H9 (cell line): ENCODE measurements around the gene FKBP10. TPM values are rescaled to one million over a fixed set of nuclear protein-coding genes. Genes with fewer than 3 reads are reported as not detected.

Experiments
- DNase-seq: peaks from one replicate; pipeline ENCODE4 v3.0.0-alpha.2; 2017
- H2AFZ ChIP-seq: one replicate; pipeline ENCODE4 v1.6.1; 2013; ENCODE audit warnings: mild to moderate bottlenecking, low read length, control low read depth, moderate library complexity
- H2AK5ac ChIP-seq: 2 replicates; pipeline ENCODE4 v1.6.1; 2013; ENCODE audit warnings: low read length, control low read depth, mixed read lengths; ENCODE audit not compliant: insufficient read length
- H2BK120ac ChIP-seq: one replicate; pipeline ENCODE4 v1.6.1; 2013; ENCODE audit warnings: low read depth, mild to moderate bottlenecking, low read length, control low read depth, inconsistent platforms; ENCODE audit not compliant: poor library complexity, severe bottlenecking
- H2BK12ac ChIP-seq: 2 replicates; pipeline ENCODE4 v1.6.1; 2013; ENCODE audit warnings: low read length, control low read depth, mixed read lengths, low read depth; ENCODE audit not compliant: insufficient read length
- H2BK15ac ChIP-seq: 2 replicates; pipeline ENCODE4 v1.6.1; 2013; ENCODE audit warnings: low read depth, low read length, control low read depth
- H2BK20ac ChIP-seq: one replicate; pipeline ENCODE4 v1.6.1; 2013; ENCODE audit warnings: low read depth, mild to moderate bottlenecking, low read length, control low read depth, inconsistent platforms; ENCODE audit not compliant: poor library complexity, severe bottlenecking
- H2BK5ac ChIP-seq: 2 replicates; pipeline ENCODE4 v1.6.1; 2013; ENCODE audit warnings: low read length, control low read depth, mixed read lengths; ENCODE audit not compliant: insufficient read length
- H3K14ac ChIP-seq: 2 replicates; pipeline ENCODE4 v1.6.1; 2013; ENCODE audit warnings: low read length, control low read depth; ENCODE audit not compliant: insufficient read depth
- H3K18ac ChIP-seq: 2 replicates; pipeline ENCODE4 v1.6.1; 2013; ENCODE audit warnings: low read depth, mild to moderate bottlenecking, mixed read lengths, low read length, control low read depth; ENCODE audit not compliant: insufficient read length
- H3K23ac ChIP-seq: 2 replicates; pipeline ENCODE4 v1.6.1; 2013; ENCODE audit warnings: low read length, control low read depth, mixed read lengths, low read depth; ENCODE audit not compliant: insufficient read length
- H3K23me2 ChIP-seq: 2 replicates; pipeline ENCODE4 v1.6.1; 2013; ENCODE audit warnings: low read depth, mild to moderate bottlenecking, mixed read lengths, low read length, control low read depth; ENCODE audit not compliant: insufficient read length, poor library complexity, severe bottlenecking
- H3K27ac ChIP-seq: 2 replicates; pipeline ENCODE4 v1.5.1; 2013; ENCODE audit warnings: low read length, control low read depth, mixed read lengths, low read depth; ENCODE audit not compliant: insufficient read length
- H3K27me3 ChIP-seq: 2 replicates; pipeline ENCODE4 v1.6.1; 2013; ENCODE audit warnings: low read length, control low read depth, inconsistent platforms; ENCODE audit not compliant: insufficient read depth
- H3K4ac ChIP-seq: 2 replicates; pipeline ENCODE4 v1.6.1; 2013; ENCODE audit warnings: low read depth, mild to moderate bottlenecking, control low read depth, inconsistent platforms, low read length, moderate library complexity
- H3K4me1 ChIP-seq: 2 replicates; pipeline ENCODE4 v1.6.1; 2013; ENCODE audit warnings: low read length, control low read depth, inconsistent platforms; ENCODE audit not compliant: insufficient read depth
- H3K4me2 ChIP-seq: 2 replicates; pipeline ENCODE4 v1.6.1; 2013; ENCODE audit warnings: low read length, control low read depth, mixed read lengths; ENCODE audit not compliant: insufficient read length, insufficient read depth
- H3K56ac ChIP-seq: 2 replicates; pipeline ENCODE4 v1.6.1; 2013; ENCODE audit warnings: low read depth, mild to moderate bottlenecking, mixed read lengths, low read length, control low read depth; ENCODE audit not compliant: insufficient read length
- H3K79me1 ChIP-seq: 2 replicates; pipeline ENCODE4 v1.6.1; 2013; ENCODE audit warnings: low read depth, mild to moderate bottlenecking, moderate library complexity, low read length, control low read depth, inconsistent platforms; ENCODE audit not compliant: insufficient read depth, poor library complexity, severe bottlenecking
- H3K79me2 ChIP-seq: 2 replicates; pipeline ENCODE4 v1.6.1; 2013; ENCODE audit warnings: low read length, control low read depth, inconsistent platforms; ENCODE audit not compliant: insufficient read depth
- H3K9ac ChIP-seq: 2 replicates; pipeline ENCODE4 v1.6.1; 2013; ENCODE audit warnings: low read length, control low read depth, mixed read lengths; ENCODE audit not compliant: insufficient read length; ENCODE audit errors: extremely low read depth
- H3K9me3 ChIP-seq: one replicate; pipeline ENCODE4 v1.6.1; 2013; ENCODE audit warnings: low read depth, low read length, inconsistent platforms; ENCODE audit not compliant: control insufficient read depth
- H3T11ph ChIP-seq: one replicate; pipeline ENCODE4 v1.6.1; 2013; ENCODE audit warnings: mild to moderate bottlenecking, low read length, control low read depth, inconsistent platforms
- H4K20me1 ChIP-seq: one replicate; pipeline ENCODE4 v1.6.1; 2013; ENCODE audit not compliant: control insufficient read depth, insufficient read length, insufficient read depth
- H4K5ac ChIP-seq: 2 replicates; pipeline ENCODE4 v1.6.1; 2013; ENCODE audit warnings: low read depth, mild to moderate bottlenecking, mixed read lengths, low read length, control low read depth; ENCODE audit not compliant: insufficient read length
- H4K8ac ChIP-seq: replicated peaks from 2 replicates; pipeline ENCODE4 v1.6.1; 2013; ENCODE audit warnings: low read length, control low read depth, mixed read lengths, low read depth; ENCODE audit not compliant: insufficient read length
- H4K91ac ChIP-seq: 2 replicates; pipeline ENCODE4 v1.6.1; 2013; ENCODE audit warnings: low read depth, mild to moderate bottlenecking, moderate library complexity, mixed read lengths, low read length, control low read depth; ENCODE audit not compliant: insufficient read length
- H3K27ac Mint-ChIP-seq, 3 experiments: 2 replicates in 2 of 3; 3 replicates in 1 of 3; pipeline ENCODE4 v1.8.0; 2020 to 2021; ENCODE audit warnings: mixed read lengths in 3 of 3, mild to moderate bottlenecking in 1 of 3, moderate library complexity in 1 of 3
- H3K27me3 Mint-ChIP-seq: 2 replicates; pipeline ENCODE4 v1.8.0; 2021; ENCODE audit warnings: low read depth, mild to moderate bottlenecking, moderate library complexity, mixed read lengths
- H3K36me3 Mint-ChIP-seq, 3 experiments: 2 replicates in 2 of 3; 3 replicates in 1 of 3; pipeline ENCODE4 v1.8.0; 2020 to 2021; ENCODE audit warnings: low read depth in 3 of 3, mixed read lengths in 3 of 3; ENCODE audit not compliant: insufficient read depth in 1 of 3
- H3K4me1 Mint-ChIP-seq, 2 experiments: 2 replicates each; pipeline ENCODE4 v1.8.0; 2020; ENCODE audit warnings: mixed read lengths in 2 of 2
- H3K4me3 Mint-ChIP-seq, 2 experiments: 2 replicates in 1 of 2; 3 replicates in 1 of 2; pipeline ENCODE4 v1.8.0; 2020 to 2021; ENCODE audit warnings: mild to moderate bottlenecking in 2 of 2, mixed read lengths in 2 of 2, moderate library complexity in 1 of 2
- H3K9me3 Mint-ChIP-seq, 2 experiments: 2 replicates in 1 of 2; 3 replicates in 1 of 2; pipeline ENCODE4 v1.8.0; 2020; ENCODE audit warnings: mild to moderate bottlenecking in 2 of 2, mixed read lengths in 2 of 2, moderate library complexity in 1 of 2
- CTCF ChIP-seq: fragments of 200-600 bp; sonication (generic); conservative IDR thresholded peaks from 3 replicates; pipeline ENCODE4 v1.8.0; 2021; ENCODE audit warnings: antibody characterized with exemption, mild to moderate bottlenecking
- WGBS: extraction: QIAGEN DNeasy Blood & Tissue Kit; methylation state at CpG from one replicate; pipeline ENCODE4 v1.1.7; 2013; ENCODE audit warnings: missing lambda C conversion rate, low lambda C conversion rate, mixed read lengths; ENCODE audit not compliant: insufficient read length; ENCODE audit errors: extremely low coverage; 5-methylcytosine and 5-hydroxymethylcytosine counted together
- total RNA-seq: library from RNA; stranded (reverse); gene quantifications from 2 replicates; pipeline ENCODE4 v1.2.1, GENCODE V29; 2021

FKBP10 gene
- total RNA-seq, 1 experiment from 2014 or later = 166 TPM

GRCh38 chr17:41869426-41869825, 56.6 kb downstream of the FKBP10 start:
- H2AFZ ChIP-seq = no peak overlapping the region
- H3K23me2 ChIP-seq = peaks cover 9% of the 10 kb centered on the region
- peaks cover 58 to 81% (median 75%) of the 10 kb centered on the region in 3 experiments; a peak in 6 of 7 replicates for H3K36me3 Mint-ChIP-seq

More at GRCh38 chr17:41869426-41869825, 56.6 kb downstream of the FKBP10 start:
- Histone ChIP-seq H3K27ac (no peak overlapping the region), H4K5ac (no peak overlapping the region), H2AK5ac (no peak overlapping the region), H3K27me3 (no peaks in the 10 kb centered on the region), H3K23ac (no peak overlapping the region), H3K18ac (no peak overlapping the region), H3K9me3 (no peaks in the 10 kb centered on the region), H3K79me1 (no peaks in the 10 kb centered on the region), H2BK20ac (no peak overlapping the region), H3K4me1 (no peaks in the 10 kb centered on the region), H3K79me2 (no peaks in the 10 kb centered on the region; the same call in 1 of the 2 replicates), H4K91ac (no peak overlapping the region), H3K14ac (no peak overlapping the region), H3K4ac (no peak overlapping the region), H2BK12ac (no peak overlapping the region), H3K9ac (no peak overlapping the region), H2BK120ac (no peak overlapping the region), H4K20me1 (no peaks in the 10 kb centered on the region), H3K4me2 (no peak overlapping the region), H3T11ph (no peak overlapping the region), H2BK15ac (no peak overlapping the region), H3K56ac (no peak overlapping the region), H2BK5ac (no peak overlapping the region), H4K8ac (no peak overlapping the region)
- Mint-ChIP-seq H3K27me3 (no peaks in the 10 kb centered on the region), H3K27ac (no peak overlapping the region), H3K9me3 (no peaks in the 10 kb centered on the region), H3K4me3 (no peak overlapping the region), H3K4me1 (peaks cover 0 to 3% of the 10 kb centered on the region in 2 experiments; a peak in 2 of 4 replicates)
- DNase-seq = no peak
- WGBS = no CpG with 5 or more reads among the region's 9 CpGs
- TF ChIP-seq CTCF = no peak
